Endothelial cell of hepatic sinusoid (primary cell): ENCODE data around the gene SLC39A13.
"Not testable (repeated sequence)": the region's sequence is repeated elsewhere in the genome, so short reads cannot be mapped to it uniquely, and the experiment has no call there.

Experiments
- in situ Hi-C: cut with HindIII; loops from 2 replicates; pipeline ENCODE4 v1.10.0; 2017; ENCODE audit warnings: low sequenced_read_pairs

Gene SLC39A13

GRCh38 chr11:47446833-47447232, 38.4 kb downstream of the SLC39A13 start:
- in situ Hi-C loops: loop anchor here (10.0 kb wide), 1 partner anchor 52 kb away; no protein-coding TSS in a partner anchor

GRCh38 chr11:47447906-47448305, 39.5 kb downstream of the SLC39A13 start:
- in situ Hi-C loops: loop anchor here (10.0 kb wide), 1 partner anchor 53 kb away; no protein-coding TSS in a partner anchor

- in situ Hi-C loops: loop anchor here (10.0 kb wide), 1 partner anchor 54 kb away; no protein-coding TSS in a partner anchor
Measured at GRCh38 chr11:47448566-47449427, 40.4 kb downstream of the SLC39A13 start, which contains the start of gene RAPSN. Gene RAPSN, minus strand, starts transcription at chr11:47449136. Its CDS starts 172 bp downstream, at chr11:47448964.

GRCh38 chr11:47449541-47449940, 41.2 kb downstream of the SLC39A13 start:
- in situ Hi-C loops: loop anchor here (10.0 kb wide), 1 partner anchor 55 kb away; no protein-coding TSS in a partner anchor

- in situ Hi-C loops: no loop called here
Measured at GRCh38 chr11:47451436-47451835, 43.0 kb downstream of the SLC39A13 start.

GRCh38 chr11:47451990-47452389, 43.6 kb downstream of the SLC39A13 start:
- in situ Hi-C loops: no loop called here

- in situ Hi-C loops: no loop called here
Measured at GRCh38 chr11:47453365-47453764, 45.0 kb downstream of the SLC39A13 start.

- in situ Hi-C loops: not testable (repeated sequence)
Measured at GRCh38 chr11:47454258-47454671, 45.9 kb downstream of the SLC39A13 start.

GRCh38 chr11:47460571-47461235, 52.3 kb downstream of the SLC39A13 start:
- in situ Hi-C loops: no loop called here

GRCh38 chr11:47461876-47462275, 53.5 kb downstream of the SLC39A13 start:
- in situ Hi-C loops: no loop called here

- in situ Hi-C loops: no loop called here
Measured at GRCh38 chr11:47464483-47464882, 56.1 kb downstream of the SLC39A13 start.
